Right lobe of liver (tissue), 4 donors: ENCODE results near the gene MYO7B.

ENCODE experiments used
- POLR2A ChIP-seq: fragments of 450-650 bp; IDR thresholded peaks from one replicate; pipeline ENCODE4 v1.6.1; 2017; ENCODE audit warnings: antibody characterized with exemption, mild to moderate bottlenecking
- TF ChIP-seq, protein P1 (sequence below), 4 donors: fragments of 200-600 bp in 3 of 4; fragments of 450-650 bp in 1 of 4; IDR thresholded peaks; one replicate each; pipeline versions ENCODE4 v1.5.1 to v1.8.0; 2016 to 2022; ENCODE audit warnings: antibody characterized with exemption in 4 of 4, mild to moderate bottlenecking in 2 of 4
- donor health status: DM: no; HTN: no; CAD: no.
- donor health status: DM: no; HTN: no; CAD: no.
- donor health status: DM: no; HTN: yes; CAD: no.

DNA sequence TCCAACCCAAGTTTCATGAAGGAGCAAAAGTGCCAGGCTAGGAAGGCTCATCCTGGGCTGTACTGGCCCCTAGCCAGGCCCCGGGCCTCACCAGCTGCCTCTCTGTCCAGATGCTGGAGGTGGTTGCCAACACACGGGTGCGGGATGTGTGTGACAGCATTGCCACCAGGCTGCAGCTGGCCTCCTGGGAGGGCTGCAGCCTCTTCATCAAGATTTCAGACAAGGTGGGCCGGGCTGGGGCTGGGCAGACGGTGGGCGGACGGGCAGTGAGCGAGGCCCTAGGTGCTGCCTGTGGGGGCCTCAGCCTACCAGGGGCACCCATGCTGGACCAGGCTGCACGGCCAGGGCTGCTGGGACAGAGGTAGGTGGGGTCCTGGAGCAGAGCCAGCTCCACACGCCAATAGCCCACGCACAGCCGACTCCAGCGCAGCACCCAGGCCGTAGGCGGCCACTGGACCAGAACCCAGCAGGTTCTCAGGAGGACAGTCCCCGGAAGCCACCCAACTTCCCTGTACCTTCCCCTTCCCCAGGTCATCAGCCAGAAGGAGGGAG lies 98.7 kb downstream of the MYO7B start:
- TF ChIP-seq POLR2A = no peak
- TF ChIP-seq, protein P1, sequence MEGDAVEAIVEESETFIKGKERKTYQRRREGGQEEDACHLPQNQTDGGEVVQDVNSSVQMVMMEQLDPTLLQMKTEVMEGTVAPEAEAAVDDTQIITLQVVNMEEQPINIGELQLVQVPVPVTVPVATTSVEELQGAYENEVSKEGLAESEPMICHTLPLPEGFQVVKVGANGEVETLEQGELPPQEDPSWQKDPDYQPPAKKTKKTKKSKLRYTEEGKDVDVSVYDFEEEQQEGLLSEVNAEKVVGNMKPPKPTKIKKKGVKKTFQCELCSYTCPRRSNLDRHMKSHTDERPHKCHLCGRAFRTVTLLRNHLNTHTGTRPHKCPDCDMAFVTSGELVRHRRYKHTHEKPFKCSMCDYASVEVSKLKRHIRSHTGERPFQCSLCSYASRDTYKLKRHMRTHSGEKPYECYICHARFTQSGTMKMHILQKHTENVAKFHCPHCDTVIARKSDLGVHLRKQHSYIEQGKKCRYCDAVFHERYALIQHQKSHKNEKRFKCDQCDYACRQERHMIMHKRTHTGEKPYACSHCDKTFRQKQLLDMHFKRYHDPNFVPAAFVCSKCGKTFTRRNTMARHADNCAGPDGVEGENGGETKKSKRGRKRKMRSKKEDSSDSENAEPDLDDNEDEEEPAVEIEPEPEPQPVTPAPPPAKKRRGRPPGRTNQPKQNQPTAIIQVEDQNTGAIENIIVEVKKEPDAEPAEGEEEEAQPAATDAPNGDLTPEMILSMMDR (IDR thresholded peaks at IDR 0.05) = no peak
